ENCODE measurements around the gene ZFP62. TPM values are rescaled to one million over a fixed set of nuclear protein-coding genes. Genes with fewer than 3 reads are reported as not detected.

Gene ZFP62
- total RNA-seq, 2 experiments from 2014 or later: 30.3 to 31.8 TPM

DNA sequence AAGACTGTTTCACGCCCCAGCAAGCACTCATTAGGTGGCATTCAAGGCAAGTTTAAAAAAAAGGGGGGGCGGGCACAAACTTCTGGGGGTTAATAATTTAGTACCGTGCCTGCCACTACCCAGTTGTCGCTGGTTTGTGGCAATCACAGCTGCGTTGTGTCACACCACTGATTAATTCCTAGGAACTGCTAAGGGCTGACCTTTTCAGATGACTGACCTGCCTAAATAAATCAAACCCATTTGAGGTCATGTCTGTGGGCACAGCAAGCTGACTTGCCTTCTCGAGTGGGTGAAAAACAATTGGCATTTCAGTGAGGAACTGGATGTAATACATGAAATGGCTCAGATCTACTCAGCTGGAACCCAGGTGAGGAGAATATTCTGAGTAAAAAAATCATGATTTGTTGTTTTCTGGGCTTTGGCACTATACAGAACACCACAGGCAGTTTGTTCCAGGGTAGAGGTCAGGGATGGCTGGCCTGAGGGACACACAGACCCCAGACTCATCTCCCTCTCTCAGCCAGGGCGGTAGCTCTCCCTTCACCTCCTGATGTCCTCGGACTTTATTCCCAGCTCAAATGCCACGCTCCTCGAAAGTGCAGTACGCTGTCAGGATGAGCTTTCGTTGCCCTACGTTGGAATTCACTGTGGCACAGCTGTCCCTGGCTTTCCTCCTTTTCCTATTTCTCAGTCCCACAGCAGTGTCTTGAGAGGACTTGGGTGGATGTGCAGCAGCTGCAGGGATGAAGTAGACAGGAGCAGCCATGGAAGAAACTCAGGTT is 43.0 kb downstream of the ZFP62 start:
- ATAC-seq (no peak), DNase-seq (no peak)
- POLR2A ChIA-PET: interaction anchor here (0.5 to 1.0 kb wide), 3 partner anchors 12 to 432 kb away, joined by 3 to 6 read pairs (median 3); no protein-coding TSS in a partner anchor
- Mint-ChIP-seq H3K9me3 (ENCODE audit: low read depth) (no peaks in the 10 kb centered on the region), H3K4me3 (no peak overlapping the region), H3K4me1 (peaks cover 63% of the 10 kb centered on the region), H3K27me3 (no peaks in the 10 kb centered on the region), H3K27ac (no peak overlapping the region), H3K36me3 (ENCODE audit: low read depth) (no peaks in the 10 kb centered on the region)
- intact Hi-C loops (cut with DNase I, micrococcal nuclease): no loop called here
- CTCF ChIA-PET: interaction anchor here (1.1 kb wide), 1 partner anchor 48 kb away, joined by 3 read pairs; no protein-coding TSS in a partner anchor

DNA sequence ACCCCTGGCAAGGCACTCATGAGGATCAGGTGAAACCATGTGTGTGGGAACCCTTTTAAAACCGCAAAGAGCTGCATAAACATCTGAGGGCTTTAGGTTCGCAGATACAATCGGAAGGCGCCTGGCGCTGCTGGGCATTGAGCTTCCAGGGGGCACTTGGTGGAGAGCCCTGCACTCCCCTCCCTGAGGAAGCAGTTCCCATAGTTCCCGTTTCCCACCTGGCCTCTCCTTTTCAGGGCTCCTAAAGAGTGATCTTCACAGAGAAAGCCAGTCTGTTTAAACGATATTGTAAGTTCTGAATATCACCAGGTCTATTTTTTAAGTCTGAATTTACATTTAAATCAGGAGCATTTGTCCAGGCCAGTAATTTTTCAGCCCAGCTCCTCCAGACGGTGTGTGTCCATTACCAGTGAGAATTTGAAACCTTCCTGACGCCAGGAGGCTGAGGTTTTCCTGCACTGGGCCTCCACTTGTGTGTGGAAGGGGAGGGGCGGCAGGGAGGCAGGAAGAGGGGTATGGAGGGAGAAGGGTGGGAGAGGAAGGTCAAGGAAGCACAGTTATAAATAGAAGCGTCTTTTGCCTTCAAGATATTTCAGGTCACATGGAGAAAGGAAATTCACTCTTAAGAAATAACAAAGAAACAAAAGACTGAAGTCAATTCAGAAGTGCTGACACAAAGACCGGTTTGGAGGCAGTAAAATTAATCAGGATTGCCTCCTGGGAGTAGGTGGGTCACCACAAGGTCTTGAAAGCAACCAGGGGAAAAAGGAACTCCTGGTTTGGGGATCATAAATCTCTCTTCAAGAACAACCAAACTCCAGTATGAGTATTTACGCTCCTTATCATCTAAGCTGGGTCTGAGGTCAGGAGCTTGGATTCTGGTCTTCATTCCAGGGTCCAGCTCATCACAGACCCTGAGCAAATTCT is 44.2 kb downstream of the ZFP62 start:
- Mint-ChIP-seq H3K4me1 (peaks cover 69% of the 10 kb centered on the region), H3K4me3 (peak overlapping the region; percentile 7)
- peak; percentile 39 for ATAC-seq

DNA sequence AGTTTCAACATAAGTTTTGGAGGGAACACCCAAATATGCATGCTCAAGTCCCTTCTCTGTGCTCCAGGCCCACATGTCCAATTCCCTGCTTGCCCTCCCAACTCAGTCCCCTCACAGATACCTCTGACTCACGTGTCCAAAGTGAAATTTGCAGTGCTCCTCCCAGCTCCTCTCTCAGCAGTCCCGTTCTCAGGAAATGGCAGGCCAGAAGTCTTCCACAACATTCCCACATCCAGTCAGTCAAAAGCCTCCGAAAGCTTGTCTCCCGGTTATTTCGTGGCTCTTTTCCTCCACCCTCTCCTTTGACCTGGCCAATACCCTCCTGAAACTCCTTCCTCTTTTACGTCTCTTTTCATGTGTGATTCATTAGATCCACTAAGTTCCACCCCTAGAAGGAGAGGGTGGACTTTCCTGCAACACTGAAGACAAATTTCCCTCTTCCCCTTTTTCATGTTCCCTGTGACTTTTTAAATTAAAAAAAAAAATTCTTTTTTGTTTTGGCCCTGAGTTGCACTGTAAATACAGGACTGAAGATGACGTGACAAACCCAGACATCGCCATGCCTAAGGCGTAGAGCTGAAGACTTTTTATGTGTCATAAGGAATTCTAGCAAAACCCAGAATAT is 45.7 kb downstream of the ZFP62 start:
- ChIA-PET CTCF (interaction anchor here (0.7 kb wide), 2 partner anchors 423 to 1201 kb away, joined by 3 read pairs; no protein-coding TSS in a partner anchor), POLR2A (no interaction called here)
- Mint-ChIP-seq H3K27me3 (no peaks in the 10 kb centered on the region), H3K4me3 (no peak overlapping the region), H3K27ac (no peak overlapping the region), H3K36me3 (ENCODE audit: low read depth) (no peaks in the 10 kb centered on the region), H3K4me1 (peaks cover 70% of the 10 kb centered on the region), H3K9me3 (ENCODE audit: low read depth) (no peaks in the 10 kb centered on the region)
- DNase-seq (no peak), ATAC-seq (no peak)
- intact Hi-C loops (cut with DNase I, micrococcal nuclease): no loop called here

More for the DNA sequence above, 44.2 kb downstream of the ZFP62 start:
- ChIA-PET CTCF (interaction anchor here (0.6 to 1.1 kb wide), 5 partner anchors 8 to 129 kb away, joined by 3 to 4 read pairs (median 3); no protein-coding TSS in a partner anchor), POLR2A (interaction anchor here (0.6 to 1.2 kb wide), 3 partner anchors 13 to 375 kb away, joined by 3 to 5 read pairs (median 3); no protein-coding TSS in a partner anchor)
- intact Hi-C loops (cut with DNase I, micrococcal nuclease): no loop called here
- Mint-ChIP-seq H3K36me3 (ENCODE audit: low read depth) (no peaks in the 10 kb centered on the region), H3K9me3 (ENCODE audit: low read depth) (no peaks in the 10 kb centered on the region), H3K27ac (peak overlapping the region; percentile 38), H3K27me3 (no peaks in the 10 kb centered on the region)
- DNase-seq: no peak

DNA sequence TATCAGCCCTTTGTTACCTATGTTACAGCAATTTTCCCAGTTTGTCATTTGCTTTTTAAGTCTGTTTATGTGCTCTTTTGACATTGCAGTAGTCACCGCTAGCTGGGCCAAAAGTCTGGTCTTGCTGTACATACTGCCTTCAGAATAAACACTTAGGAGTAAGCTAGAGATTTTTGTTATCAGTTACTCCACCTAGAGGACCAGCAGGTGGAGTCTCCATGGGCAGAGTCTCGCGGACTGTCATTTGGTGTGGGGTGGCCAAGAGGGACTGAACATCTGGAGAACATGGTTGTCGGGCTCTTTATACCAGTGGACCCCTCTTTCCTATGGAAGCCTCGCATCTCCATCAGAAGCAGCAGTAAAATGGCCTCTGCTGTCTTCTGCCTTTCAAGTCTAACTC is 47.7 kb downstream of the ZFP62 start:
- Mint-ChIP-seq H3K36me3 (ENCODE audit: low read depth) (peaks cover 5% of the 10 kb centered on the region), H3K4me1 (peaks cover 70% of the 10 kb centered on the region), H3K9me3 (ENCODE audit: low read depth) (no peaks in the 10 kb centered on the region), H3K27ac (peak overlapping the region; percentile 89), H3K27me3 (no peaks in the 10 kb centered on the region), H3K4me3 (no peak overlapping the region)
- CTCF ChIA-PET: interaction anchor here (1.4 to 1.9 kb wide), 5 partner anchors 8 to 27 kb away, joined by 3 to 9 read pairs (median 4); no protein-coding TSS in a partner anchor
- intact Hi-C loops (cut with DNase I, micrococcal nuclease): loop anchor here in 1 of 2 experiments (5.0 kb wide), 1 partner anchor 1191 kb away; the partner anchor contains the start of gene HNRNPH1
- POLR2A ChIA-PET: interaction anchor here (0.6 to 1.5 kb wide), 2 partner anchors 10 to 394 kb away, joined by 5 read pairs; partner anchors contain the start of gene MGAT1
- ATAC-seq (no peak), DNase-seq (no peak)

DNA sequence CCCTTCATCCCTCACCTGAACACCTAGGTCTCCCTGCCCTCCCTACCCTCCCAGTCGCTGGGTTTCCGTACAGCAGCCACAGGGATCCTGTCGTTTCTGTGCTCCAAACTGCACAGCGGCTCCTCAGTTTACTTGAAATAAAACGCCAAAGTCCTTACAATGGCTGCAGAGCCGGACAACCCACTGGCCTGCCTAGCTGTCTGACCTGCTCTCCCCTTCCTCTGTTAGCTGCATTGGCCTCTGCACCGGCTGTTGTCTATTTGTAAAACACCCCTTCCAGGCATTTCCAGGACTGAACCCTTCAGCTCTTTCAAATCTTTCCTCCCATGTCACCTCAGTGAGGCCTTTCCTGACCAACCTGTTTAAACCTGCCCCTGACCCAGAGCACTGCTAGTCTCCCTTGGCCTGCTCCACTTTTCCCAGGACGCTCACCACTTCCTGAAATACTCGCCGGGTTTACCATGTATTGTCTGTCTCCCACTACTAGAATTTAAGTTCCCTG is 49.4 kb downstream of the ZFP62 start:
- intact Hi-C loops (cut with DNase I, micrococcal nuclease): loop anchor here (2.0 to 5.0 kb wide), 3 partner anchors 49 to 1189 kb away; partner anchors contain the start of genes HNRNPH1 (in 1 of the 2) and ZFP62 (in 1 of the 2)
- H3K27me3 Mint-ChIP-seq: no peaks in the 10 kb centered on the region
- no peaks in the 10 kb centered on the region for H3K9me3 Mint-ChIP-seq (ENCODE audit: low read depth)
- DNase-seq (no peak), ATAC-seq (no peak)
- ChIA-PET CTCF (interaction anchor here (0.6 to 1.0 kb wide), 2 partner anchors 10 to 93 kb away, joined by 3 read pairs; no protein-coding TSS in a partner anchor), POLR2A (no interaction called here)
- peak overlapping the region; percentile 95 for H3K27ac Mint-ChIP-seq
- peaks cover 23% of the 10 kb centered on the region for H3K36me3 Mint-ChIP-seq (ENCODE audit: low read depth)
- peaks cover 70% of the 10 kb centered on the region for H3K4me1 Mint-ChIP-seq
- H3K4me3 Mint-ChIP-seq: peak overlapping the region; percentile 91

DNA sequence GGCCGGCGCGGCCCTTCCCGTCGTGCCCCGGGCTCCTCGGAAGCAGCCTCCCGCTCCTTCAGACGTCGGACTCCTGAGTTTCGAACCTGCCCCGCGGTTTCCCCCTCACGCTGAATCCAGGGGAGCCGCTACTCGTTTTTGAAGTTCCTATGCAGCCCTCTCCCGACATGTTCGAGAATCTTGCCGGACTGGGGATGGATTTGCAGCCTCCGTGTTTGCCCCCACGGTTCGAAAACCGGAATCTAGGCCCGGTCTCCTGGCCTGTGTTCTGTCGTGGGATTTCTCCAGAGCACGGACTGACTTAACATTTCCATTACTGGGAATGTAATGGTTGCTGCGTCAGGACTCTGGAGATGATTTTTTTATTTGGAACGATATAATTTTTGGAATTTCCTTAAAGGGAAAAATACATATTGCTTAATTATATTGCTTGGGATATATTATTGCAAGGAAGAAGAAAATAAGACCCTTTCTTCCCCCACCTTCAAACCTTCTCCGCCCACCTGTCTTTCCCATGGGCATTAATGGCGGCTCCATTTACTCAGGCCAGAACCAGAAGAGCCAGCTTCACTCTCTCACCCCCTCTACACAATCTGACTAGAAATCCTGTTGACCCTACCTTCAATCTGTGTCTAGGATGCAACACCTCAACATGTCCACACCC is 50.0 kb downstream of the ZFP62 start:
- intact Hi-C loops (cut with DNase I, micrococcal nuclease): loop anchor here (1.0 to 5.0 kb wide), 13 partner anchors 9 to 1189 kb away; partner anchors contain the start of genes MGAT1 (in 2 of the 2), ZFP62 (in 2 of the 2), CNOT6 (in 1 of the 2) and HNRNPH1 (in 1 of the 2)
- CTCF ChIA-PET: interaction anchor here (0.7 to 1.0 kb wide), 3 partner anchors 11 to 396 kb away, joined by 3 to 5 read pairs (median 4); no protein-coding TSS in a partner anchor
- Mint-ChIP-seq H3K4me1 (peaks cover 72% of the 10 kb centered on the region), H3K4me3 (peak overlapping the region; percentile 91), H3K9me3 (ENCODE audit: low read depth) (no peaks in the 10 kb centered on the region), H3K36me3 (ENCODE audit: low read depth) (peaks cover 28% of the 10 kb centered on the region), H3K27ac (peak overlapping the region; percentile 95), H3K27me3 (no peaks in the 10 kb centered on the region)
- POLR2A ChIA-PET: interaction anchor here (0.6 to 1.2 kb wide), 3 partner anchors 15 to 20 kb away, joined by 4 to 9 read pairs (median 6); no protein-coding TSS in a partner anchor
- ATAC-seq: no peak
- DNase-seq: peak; percentile 81

DNA sequence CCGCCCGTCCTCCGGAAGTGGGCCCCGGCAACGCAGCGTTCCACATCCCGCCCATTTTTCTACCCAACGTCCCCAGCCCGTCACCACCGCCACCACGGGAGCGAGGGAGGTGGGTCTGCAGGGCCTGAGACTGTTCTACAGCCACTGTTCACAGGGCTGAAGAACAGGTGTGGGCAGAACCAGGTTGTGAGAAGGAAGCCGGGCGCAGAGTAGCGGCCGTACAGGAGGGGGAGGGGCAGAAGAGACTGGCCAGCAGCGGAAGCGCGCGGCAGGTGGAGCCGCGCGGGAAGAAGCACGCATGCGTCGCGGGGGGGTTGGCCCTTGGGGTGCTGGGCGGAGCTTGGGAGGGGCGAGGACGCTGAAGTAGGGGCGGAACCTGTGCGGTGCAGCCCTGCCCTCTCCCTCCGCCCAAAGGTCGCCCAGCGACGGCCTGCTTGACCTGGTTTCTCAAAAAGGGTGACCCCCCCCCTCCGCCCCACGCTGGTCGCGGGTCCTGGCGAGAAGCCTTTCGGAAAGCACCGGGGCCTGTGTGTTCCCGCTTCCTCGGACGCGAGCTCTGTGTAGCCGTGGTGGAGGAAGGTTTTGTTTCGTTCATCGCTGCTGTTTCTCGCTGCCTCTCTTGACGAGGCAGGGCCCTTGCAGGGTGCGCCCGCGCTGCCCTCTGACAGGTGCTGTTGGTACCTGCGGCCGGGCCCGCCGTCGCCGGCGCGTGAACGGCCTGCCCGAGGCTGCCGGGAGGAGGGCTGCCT is 50.7 kb downstream of the ZFP62 start:
- Mint-ChIP-seq H3K27ac (peak overlapping the region; percentile 97), H3K4me3 (peak overlapping the region; percentile 91), H3K9me3 (ENCODE audit: low read depth) (no peaks in the 10 kb centered on the region), H3K27me3 (no peaks in the 10 kb centered on the region), H3K36me3 (ENCODE audit: low read depth) (peaks cover 32% of the 10 kb centered on the region), H3K4me1 (peaks cover 72% of the 10 kb centered on the region)
- POLR2A ChIA-PET: interaction anchor here (0.6 to 1.2 kb wide), 3 partner anchors 15 to 21 kb away, joined by 4 to 9 read pairs (median 6); no protein-coding TSS in a partner anchor
- peak; percentile 79 for ATAC-seq
- intact Hi-C loops (cut with DNase I, micrococcal nuclease): loop anchor here (1.0 to 5.0 kb wide), 13 partner anchors 8 to 1188 kb away; partner anchors contain the start of genes MGAT1 (in 2 of the 2), ZFP62 (in 2 of the 2), CNOT6 (in 1 of the 2) and HNRNPH1 (in 1 of the 2)
- CTCF ChIA-PET: interaction anchor here (0.7 to 1.0 kb wide), 3 partner anchors 11 to 397 kb away, joined by 3 to 5 read pairs (median 4); no protein-coding TSS in a partner anchor
- peak; percentile 98 for DNase-seq

DNA sequence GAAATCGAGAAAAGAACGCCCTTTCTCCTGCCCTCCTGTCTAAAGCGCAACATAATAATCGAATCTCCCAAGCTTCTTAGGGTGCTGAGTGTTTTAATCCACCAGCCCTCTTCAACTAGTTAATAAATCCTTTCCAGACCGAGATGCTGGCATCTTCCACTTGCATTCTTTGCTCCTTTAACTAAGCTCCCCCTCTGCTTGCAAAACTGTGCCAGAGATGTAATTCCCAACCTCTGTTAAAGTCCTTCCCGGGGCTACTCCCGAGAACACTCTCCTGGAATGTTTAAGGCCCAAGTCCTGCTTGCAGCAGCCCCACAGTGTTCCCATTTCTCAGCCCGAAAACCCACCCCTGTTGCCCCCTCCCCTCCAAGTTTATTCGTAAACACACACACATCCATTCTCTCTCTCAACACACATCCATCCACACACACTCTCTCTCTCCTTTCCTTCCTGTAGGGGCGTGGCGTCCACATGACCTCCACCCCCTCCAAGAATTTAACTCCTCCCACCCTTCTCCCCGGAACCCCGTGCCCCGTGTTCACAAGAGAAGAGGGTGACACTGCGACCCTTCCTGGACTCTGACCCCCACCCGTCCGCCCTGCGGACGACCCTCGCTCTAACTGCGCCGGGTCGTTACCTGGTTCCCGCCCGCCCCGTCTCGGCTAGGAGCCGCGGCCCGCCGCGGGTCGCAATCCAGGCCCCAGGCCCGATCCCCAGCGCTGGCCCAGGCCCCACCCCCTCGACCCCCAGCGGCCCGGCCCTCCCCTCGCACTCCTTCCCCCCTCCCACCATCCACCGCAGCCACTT is 51.5 kb downstream of the ZFP62 start:
- ATAC-seq: peak; percentile 69

More for the DNA sequence above, 51.5 kb downstream of the ZFP62 start:
- Mint-ChIP-seq H3K4me3 (peak overlapping the region; percentile 91), H3K36me3 (ENCODE audit: low read depth) (peaks cover 39% of the 10 kb centered on the region), H3K9me3 (ENCODE audit: low read depth) (no peaks in the 10 kb centered on the region), H3K27me3 (no peaks in the 10 kb centered on the region), H3K4me1 (peaks cover 74% of the 10 kb centered on the region), H3K27ac (peak overlapping the region; percentile 97)
- CTCF ChIA-PET: interaction anchor here (0.7 to 1.0 kb wide), 2 partner anchors 21 kb away, joined by 3 to 4 read pairs; no protein-coding TSS in a partner anchor
- POLR2A ChIA-PET: interaction anchor here (1.0 to 1.2 kb wide), 2 partner anchors 16 to 22 kb away, joined by 6 to 9 read pairs; no protein-coding TSS in a partner anchor
- intact Hi-C loops (cut with DNase I, micrococcal nuclease): loop anchor here (1.0 to 5.0 kb wide), 13 partner anchors 7 to 1187 kb away; partner anchors contain the start of genes MGAT1 (in 2 of the 2), ZFP62 (in 2 of the 2), CNOT6 (in 1 of the 2) and HNRNPH1 (in 1 of the 2)
- peak; percentile 97 for DNase-seq

Data from activated CD4-positive, alpha-beta T cell treated with anti-CD3 and anti-CD28 coated beads for 36 hours (primary cell).